GM19467 (cell line): ENCODE measurements around the gene DRG2.

Experiments used
- ATAC-seq: cut with Tn5 transposase; IDR thresholded peaks from one replicate; pipeline ENCODE4 v1.9.1; 2021; ENCODE audit warnings: mild to moderate bottlenecking, moderate library complexity; ENCODE audit not compliant: unreplicated experiment

Gene DRG2, protein sequence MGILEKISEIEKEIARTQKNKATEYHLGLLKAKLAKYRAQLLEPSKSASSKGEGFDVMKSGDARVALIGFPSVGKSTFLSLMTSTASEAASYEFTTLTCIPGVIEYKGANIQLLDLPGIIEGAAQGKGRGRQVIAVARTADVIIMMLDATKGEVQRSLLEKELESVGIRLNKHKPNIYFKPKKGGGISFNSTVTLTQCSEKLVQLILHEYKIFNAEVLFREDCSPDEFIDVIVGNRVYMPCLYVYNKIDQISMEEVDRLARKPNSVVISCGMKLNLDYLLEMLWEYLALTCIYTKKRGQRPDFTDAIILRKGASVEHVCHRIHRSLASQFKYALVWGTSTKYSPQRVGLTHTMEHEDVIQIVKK

DNA sequence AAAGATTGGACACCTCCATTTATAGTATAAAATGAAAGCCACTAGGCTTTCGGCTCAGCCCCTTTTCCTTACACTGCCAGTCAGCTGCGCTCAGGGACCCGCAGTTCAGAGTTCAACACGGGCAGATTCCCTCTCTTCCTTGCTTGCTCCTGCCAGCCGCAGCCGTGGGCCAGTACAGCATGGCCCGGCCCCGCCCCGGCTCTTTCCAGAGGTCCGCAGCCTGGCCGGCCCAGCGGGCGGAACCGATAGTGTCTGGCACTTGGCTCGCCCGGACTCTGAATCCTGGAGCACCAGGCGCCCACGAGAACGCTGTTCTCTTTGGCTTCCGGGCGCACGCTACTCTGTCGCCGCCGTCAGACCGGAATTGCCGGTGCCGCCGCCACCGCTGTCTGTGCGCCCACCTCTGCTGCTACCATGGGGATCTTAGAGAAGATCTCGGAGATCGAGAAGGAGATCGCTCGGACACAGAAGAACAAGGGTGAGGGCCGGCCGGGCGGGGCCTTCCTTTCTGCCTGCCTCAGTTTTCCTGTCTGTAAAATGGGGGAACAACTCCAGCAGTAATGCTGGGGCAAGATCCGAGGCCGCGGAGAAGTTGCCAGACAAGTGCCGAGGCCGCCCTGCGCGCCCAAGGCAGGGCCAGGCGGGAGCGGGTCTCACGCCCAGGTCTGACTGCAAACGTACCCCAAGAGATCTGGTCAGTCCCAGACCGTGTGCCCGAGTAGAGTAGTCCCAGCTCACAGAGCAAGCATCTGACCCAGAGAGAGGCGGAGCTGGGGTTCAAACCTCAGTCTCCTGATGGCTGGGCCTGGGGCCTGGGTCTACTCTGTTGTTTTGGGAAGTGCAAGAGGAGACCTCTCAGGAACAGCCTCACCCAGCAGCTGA, at the start of gene DRG2:
Gene DRG2 (plus strand): TSS at position 339 of the 882 bp plus-strand sequence. CDS start 76 bp downstream, at position 415.
- ATAC-seq: peak; percentile 79

DNA sequence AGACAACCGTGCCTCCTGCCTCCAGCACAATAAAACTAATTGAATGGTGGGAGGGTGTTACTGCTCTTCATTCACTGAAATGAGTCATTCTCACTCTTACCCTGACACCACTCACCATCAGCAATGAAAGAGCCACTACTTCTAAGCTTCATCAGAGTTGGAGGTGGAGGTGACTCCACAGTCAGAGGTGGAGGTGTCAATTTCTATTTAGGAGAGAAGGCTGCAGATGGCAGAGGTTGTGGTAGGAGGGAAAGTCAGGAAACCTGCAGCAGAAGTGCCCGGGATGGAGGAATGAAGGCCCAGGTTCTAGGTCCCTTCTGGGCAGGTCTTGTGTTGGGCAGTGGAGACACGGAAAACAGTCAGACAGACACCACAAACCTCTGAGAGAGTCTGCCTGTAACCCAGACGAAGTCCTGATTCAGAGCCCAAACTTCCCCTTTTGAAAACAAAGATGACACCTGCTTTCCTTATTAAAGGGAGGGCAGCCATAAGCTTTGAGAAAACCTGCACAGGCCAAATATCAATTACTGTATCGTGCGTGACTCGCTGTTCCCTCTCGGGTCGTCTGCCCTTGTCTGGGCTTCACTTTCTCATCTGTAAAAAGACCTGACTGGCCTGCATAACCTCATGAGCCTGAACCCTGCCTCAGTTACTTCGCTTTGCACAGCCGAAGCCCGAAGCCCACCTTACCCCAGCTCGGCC, 49.4 kb upstream of the DRG2 start:
- no peak for ATAC-seq

DNA sequence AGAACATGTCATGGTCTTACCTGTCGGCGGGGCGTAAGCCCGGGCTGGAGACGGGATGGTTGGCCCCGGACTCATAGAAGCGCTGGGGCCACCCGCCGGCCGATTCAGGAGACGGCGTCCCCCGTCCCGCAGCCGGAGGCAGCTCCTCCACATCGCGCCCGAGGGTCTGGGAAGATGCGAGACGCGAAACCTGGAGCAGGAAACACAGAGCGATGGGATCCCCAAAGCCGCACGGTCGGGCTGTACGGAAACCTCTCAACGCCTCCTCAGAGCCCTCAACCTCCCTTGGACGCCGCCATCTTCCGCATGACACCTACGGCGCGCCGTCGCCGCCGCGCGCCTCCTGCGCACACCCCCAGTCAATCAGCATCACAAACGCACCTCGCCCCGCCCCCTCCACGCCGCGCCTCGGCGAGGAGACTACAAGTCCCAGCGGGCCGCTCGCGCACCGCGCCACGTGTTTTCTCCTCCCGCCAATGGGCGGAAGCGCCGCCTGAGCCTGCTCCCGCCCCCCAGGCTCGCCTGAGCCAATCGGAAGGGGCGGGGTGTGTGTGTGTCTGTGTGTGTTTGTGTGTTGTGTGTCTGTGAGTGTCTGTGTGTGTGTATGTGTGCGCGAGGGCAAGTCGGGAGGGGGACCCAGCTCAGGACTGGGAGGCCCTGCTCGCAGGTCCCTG, 48.8 kb upstream of the DRG2 start, which contains the start of the genes ATPAF2 and GID4:
Gene ATPAF2 (minus strand): TSS at position 308 of the 674 bp plus-strand sequence. CDS start 155 bp downstream, at position 153.
Gene GID4 (plus strand): TSS at position 548 of the 674 bp plus-strand sequence. CDS start 57 bp downstream, at position 605.
- peak; percentile 86 for ATAC-seq

DNA sequence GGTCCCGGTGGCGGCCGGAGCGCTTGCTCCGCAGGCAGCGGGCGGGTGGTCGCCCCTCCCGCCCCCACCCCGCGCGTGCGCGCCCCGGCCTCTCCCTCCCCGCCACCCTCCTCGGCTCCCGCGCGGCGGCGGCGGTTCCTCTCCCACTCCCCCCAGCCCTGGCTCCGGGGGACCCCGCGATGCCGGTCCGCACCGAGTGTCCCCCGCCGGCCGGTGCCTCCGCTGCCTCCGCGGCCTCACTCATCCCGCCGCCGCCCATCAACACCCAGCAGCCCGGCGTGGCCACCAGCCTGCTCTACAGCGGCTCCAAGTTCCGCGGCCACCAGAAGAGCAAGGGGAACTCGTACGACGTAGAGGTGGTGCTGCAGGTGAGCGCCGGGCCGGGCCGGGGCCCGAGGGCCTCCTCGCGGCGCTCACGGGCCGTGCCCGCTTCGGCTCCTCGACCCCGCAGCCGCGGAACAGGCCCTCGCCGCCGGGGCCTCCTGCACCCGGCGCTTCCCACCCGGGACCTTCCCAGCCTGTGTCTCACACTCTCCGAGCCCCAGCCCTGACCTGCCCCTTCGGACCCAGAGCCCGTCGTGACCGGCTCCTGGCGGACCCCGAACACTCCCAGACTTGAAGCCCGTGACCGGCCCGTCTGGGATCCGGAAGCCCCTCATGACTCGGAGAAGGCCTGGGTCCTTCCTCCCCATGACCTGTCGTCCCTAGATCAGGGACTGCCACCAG, 48.0 kb upstream of the DRG2 start:
- peak; percentile 26 for ATAC-seq

DNA sequence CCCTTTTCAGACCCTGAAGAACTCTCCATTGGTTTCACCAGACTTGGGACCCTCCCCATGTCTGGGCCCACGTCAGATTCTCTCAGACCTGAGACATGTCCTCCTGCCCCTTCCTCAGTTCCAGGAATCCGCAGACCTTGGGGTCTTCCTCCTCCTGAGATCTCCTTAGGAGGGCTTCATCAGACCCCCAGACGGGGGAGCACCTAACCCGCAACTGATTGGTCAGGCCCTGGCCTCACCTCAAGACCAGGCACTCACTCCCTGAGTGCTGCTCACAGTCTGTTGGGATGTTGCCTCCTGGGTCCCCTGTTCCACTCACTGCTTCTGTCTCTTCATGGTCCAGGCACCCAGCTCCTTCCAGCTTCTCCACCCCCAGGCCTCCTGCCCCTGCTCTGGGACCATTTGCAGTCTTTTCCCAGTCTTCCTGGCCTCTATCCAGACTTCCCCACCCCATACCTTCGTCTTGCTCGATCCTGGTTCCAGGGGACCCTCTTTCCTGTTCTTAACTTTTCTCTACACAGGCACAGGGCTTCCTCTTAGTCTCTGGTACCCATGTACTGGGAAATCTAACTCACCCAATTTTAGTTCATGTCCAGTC, 47.4 kb upstream of the DRG2 start:
- no peak for ATAC-seq

DNA sequence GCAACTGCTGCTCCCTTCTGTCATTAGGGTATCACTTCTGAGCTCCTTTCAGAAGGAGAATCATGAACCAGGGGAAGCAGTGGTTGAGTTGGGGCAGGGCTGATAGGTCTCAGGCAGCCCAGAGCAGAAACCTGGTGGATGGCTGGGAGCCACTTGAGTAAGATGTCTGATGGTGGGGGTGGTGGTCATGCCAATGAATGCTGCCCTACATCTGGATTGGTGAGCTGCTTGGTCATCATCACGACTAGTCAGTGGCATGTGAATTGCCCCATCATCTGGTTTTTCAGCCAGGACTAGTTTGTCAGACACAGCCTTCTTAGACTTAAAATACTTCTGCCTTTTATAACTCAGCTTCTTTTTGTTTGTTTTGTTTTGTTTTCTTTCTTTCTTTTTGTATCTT, 46.0 kb upstream of the DRG2 start:
- no peak for ATAC-seq

DNA sequence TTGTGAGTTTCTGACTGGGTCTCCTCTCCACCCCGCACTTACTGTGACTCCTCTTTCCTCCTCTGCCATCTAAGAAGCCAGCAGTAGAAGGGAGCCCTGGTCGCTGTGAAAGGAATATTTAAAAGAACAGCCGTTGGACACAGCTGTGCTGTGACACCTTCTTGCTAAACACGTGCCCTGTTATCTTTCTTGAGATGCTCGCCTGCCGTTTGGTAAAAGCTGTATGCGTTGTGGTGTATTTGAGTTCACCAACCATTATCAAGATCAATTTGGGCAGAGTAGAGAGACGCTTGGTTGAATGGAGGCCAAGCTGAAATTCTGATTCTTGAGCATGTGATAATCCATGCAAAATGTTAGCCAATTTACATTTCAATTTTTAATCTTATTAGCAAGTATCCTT, 44.8 kb upstream of the DRG2 start:
- ATAC-seq: no peak

DNA sequence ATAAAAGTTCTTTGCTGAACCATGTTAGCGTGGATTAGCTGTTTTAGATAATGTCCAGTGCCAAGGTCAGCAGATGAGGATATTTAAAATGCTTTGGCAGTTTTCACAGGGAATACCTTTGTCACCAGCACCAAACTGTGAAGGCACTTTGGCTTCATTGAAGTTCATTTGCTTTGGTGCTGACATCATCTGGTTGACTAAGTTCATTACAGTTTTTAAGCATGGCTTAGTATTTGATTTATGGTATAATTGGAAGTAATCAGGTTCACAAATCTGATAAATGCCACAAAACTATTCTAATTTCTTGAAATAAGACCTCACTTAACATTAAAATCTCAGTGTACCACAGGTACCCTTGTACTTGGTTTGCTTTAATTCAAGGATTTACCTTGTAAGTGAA, 44.3 kb upstream of the DRG2 start:
- ATAC-seq: no peak

DNA sequence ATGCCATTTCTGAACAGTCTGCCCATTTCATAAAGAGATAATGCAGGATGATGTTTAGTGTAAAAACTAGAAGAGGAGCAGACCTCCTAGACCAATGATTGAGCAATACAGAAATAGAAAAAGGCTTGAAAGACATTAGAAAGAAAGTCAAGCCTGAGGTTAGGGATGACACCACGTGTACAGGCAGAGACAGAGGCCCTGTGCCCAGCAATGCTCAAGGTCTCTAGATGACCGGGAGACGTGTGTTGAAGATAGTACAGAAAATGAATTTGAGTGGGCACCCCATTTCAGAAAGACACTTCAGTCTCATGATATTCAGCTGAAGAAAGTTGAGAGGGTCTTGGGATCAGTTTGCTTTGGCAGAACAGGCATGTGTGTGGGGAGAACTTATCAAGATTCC, 43.1 kb upstream of the DRG2 start:
- ATAC-seq: no peak

DNA sequence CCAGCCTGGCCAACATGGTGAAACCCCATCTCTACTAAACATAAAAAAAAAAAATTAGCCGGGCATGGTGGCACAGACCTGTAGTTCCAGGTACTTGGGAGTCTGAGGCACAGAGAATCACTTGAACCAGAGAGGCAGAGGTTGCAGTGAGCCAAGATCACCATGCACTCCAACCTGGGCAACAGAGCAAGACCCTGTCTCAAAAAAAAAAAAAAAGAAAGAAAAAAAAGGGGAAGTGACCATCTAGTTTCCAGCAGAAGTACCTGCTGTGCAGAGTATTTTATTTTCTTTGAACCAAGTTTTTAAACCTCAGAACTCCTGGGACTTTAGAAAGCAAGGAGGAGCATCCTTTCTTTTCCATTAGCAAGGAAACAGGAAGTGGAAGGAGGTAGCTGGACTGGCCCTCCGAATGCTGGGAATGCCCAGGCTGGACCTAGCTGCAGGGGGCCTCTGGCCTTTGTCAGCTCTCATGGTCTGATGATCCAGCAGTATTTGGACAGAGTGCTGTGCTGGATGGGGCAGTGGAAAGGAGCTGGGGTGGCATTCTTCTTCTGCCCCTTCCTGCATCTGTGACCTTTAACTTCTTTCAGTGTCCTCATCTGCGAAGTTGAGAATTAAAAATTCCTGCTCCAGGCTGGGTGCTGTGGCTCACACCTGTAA, 41.9 kb upstream of the DRG2 start:
- ATAC-seq: no peak

DNA sequence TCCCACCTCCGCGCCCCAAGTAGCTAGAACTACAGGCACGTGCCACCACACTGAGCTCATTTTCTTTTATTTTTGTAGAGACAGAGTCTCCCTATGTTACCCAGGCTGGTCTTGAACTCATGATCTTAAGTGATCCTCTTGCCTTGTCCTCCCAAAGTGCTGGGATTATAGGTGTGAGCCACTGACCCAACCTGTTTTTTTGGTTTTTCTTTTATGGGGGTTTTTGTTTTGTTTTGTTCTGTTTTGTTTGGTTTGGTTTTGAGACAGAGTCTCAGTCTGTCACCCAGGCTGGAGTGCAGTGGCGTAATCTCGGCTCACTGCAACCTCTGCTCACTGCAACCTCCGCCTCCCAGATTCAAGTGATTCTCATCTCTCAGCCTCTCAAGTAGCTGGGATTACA, 32.2 kb upstream of the DRG2 start:
- no peak for ATAC-seq

DNA sequence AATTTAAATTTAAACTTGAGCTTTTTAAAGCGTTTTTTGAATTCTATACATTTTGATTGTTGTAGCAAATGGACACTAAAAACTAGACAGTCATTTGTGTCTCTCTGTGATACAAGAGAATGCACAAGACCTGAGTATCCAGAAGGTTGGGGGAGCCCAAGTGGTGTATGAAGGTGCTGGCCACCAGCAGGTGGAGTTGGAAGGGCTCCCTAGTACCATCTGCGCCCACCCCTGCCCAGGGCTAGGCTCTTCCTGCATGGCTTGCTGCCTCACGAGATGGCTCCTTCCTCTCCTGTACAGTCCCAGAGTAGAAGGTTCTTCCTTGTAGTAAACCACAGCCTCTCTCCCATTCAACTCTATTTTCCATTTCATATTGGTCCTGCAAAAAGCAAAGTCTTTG, 31.5 kb upstream of the DRG2 start:
- no peak for ATAC-seq

DNA sequence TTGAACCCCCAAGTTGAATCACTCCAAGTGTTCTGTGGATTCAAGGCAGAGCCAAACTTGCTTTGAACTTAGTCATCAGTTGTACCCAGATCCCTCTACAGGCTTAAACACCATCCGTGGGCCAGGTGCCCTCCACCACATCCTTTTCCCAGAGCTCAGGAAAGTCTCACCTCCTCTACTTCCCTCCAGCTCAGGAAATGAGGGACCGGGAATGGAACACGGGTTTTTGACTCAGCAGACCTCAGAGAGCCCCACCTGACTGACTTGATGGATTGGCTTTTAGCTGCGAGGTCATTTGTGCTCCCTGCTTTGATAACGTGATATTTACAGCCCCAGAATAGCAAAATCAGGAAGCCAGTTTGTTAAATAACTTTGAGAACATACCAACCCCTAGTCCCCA, 28.5 kb upstream of the DRG2 start:
- no peak for ATAC-seq

DNA sequence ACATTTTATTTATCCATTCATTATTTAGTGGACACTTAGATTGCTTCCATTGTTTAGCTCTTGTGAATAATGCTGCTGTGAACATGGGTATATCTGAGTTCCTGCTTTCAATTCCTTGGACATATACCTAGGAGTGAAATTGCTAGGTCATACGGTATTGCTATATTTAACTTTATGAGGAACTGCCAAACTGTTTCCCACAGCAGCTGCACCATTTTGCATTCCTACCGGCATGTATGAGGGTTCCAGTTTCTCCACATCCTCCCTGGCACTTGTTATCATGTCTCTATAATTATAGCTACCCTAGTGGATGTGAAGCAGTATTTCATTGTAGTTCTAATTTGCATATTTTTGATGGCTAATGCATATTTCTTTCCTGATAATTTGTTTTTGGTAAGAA, 23.7 kb upstream of the DRG2 start:
- ATAC-seq: no peak

DNA sequence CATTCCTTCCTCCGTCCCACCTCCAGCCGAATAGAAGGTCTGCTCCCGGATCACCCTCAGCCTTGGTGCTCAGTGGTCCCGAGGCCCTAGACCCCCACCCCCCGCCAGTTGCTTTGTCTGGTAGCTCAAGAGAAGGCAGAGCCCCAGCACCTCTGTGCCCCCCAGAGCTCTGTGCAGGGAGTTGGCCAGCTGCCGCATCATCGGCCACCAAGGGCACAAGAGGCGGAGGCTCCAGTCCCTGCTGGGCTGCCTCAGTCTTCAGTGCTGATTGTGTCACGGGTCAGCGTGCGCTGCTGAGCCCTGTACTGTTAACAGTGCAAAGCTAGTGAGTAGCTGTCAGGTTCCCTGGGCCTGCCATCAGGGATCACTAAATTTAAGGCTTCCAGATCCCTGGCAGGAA, 22.2 kb upstream of the DRG2 start:
- no peak for ATAC-seq

DNA sequence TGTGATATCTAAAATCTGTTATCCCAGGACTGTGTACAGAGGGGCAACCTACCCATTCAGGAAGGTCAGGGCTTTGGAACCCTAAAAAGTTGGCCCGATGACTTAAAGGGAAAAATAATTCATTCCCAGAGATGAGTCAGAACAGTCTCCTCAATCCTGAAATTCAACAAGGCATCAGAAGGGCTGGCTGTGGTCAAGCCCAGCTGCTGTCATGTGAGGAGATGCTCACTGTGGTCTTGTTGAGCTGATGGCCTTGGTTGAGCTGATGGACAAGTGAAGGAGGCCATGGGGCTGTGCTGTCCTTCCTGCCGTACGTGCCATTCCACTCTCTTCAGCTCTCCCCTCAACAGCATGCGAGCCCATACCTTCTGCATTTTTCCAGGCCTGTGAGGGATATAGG, 20.9 kb upstream of the DRG2 start:
- ATAC-seq: no peak

DNA sequence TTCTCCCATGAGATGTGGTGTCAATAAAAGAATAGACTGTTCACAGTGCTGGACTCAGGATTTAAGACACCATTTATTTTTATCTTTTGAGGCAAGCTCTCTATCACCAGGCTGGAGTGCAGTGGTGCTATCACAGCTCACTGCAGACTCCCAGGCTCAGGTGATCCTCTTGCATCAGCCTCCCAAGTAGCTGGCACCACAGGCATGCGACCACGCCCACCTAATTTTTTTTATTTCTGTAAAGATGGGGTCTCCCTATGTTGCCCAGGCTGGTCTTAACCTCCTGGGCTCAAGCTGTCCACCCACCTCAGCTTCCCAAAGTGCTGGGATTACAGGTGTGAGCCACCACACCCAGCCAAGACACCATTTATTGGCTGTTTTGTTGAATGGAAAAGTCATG, 18.6 kb upstream of the DRG2 start:
- no peak for ATAC-seq

DNA sequence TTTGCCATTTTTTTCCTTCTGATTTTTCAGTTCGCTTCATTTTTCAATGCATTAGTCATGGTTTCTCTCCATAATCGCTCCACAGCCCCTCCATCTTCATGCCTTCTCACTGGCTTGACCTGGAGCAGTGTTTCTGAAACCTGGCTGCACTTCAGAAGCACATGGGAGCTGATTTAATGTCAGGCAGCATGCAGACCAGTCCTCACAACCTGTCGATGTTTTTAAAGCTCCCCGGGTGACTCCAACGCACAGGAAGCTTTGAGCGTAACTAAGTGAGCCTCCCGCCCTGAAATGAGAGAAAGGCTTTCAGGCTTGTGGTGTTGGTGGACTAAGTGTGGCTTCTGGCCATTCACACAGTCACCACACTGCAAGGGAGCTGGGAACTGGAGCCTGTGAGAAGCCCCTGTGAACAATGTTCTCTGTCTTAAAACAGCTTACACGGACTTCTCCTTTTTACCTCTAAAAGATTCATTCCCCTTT, 16.8 kb upstream of the DRG2 start:
- no peak for ATAC-seq

DNA sequence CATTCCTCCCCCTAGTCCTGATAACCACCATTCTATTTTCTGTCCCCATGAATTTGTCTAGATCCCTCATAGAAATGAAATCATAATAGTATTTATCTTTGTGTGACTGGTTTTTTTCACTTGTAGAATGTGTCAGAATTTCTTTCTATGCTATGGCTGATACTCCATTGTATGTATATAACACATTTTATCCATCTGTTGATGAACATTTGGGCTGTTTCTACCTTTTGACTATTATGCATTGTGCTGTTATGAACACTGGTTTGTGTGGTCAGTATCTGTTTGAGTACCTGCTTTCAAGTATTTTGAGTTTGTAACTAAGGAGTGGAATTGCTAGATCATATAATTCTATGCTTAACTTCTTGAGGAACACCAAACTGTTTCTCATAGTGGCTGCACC, 16.0 kb upstream of the DRG2 start:
- ATAC-seq: no peak
